ENCODE results near the gene RPL12. TPM values are rescaled to one million over a fixed set of nuclear protein-coding genes. Genes with fewer than 3 reads are reported as not detected.

The RPL12 gene
- polyA plus RNA-seq (2,272 to 2,722 TPM (median 2,671 TPM) in 3 replicates), polyA minus RNA-seq (715 to 1,260 TPM (median 822 TPM) in 3 replicates)
- polyA plus RNA-seq (2011; ENCODE audit: low read depth) = 2,111 TPM
- 2,958 and 3,580 TPM in 2 replicates for polyA plus RNA-seq (2011; cell fraction: cytosol; rRNA removed)
- 591 and 603 TPM in 2 replicates for polyA plus RNA-seq (2011; cell fraction: nucleus; rRNA removed)
- 2,339 and 3,674 TPM in 2 replicates for polyA plus RNA-seq (2012; ENCODE audit: low replicate concordance)
- polyA minus RNA-seq (2011; cell fraction: cytosol; rRNA and poly(A)+ RNA removed) = 1,132 TPM
- polyA minus RNA-seq (2011; cell fraction: nucleus; rRNA and poly(A)+ RNA removed) = 139 and 149 TPM in 2 replicates

DNA sequence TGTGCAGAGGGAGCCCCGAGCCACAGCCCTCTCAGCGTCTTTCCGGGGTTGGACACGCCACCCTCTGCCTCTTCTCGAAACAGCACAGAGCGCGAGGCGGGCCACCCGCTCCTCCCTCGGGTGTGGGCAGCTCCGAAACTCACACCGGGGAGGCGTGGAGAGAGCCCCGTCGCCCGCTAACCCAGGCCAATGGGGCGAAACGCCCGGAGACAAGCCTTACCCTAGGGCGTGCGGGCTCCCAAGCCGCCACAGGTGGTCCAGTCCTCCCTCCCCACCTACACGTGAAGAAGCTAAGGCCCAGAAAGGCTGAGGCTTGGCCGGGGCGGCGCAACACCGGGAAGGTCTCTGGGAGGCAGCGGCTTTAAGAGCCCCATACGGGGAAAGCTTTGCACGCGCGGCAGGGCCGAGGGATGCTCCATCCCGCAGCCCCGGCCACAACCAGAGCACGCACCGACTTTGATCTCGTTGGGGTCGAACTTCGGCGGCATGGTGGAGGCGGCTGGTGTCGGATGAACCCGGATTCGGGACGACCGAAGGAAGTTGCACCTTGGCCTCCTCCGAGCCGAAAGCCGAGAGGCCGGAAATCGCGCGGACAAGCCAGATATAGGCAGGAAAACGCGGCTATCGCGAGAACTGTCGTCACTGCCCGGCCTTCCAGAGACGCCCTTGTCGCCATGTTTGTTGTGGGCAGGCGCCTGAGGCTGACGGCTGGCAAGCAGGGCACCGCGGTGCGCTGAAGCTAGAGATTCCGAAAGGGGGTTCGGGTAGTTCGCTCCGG, at the start of gene RPL12, which contains the start of gene LRSAM1:
Gene RPL12, minus strand, starts transcription at position 577 of the 778 bp plus-strand sequence. Its CDS starts 89 bp downstream, at position 488.
Gene LRSAM1, plus strand, starts transcription at position 681 of the 778 bp plus-strand sequence. CDS start 3,018 bp downstream, outside the sequence.
- TF ChIP-seq, protein P1, sequence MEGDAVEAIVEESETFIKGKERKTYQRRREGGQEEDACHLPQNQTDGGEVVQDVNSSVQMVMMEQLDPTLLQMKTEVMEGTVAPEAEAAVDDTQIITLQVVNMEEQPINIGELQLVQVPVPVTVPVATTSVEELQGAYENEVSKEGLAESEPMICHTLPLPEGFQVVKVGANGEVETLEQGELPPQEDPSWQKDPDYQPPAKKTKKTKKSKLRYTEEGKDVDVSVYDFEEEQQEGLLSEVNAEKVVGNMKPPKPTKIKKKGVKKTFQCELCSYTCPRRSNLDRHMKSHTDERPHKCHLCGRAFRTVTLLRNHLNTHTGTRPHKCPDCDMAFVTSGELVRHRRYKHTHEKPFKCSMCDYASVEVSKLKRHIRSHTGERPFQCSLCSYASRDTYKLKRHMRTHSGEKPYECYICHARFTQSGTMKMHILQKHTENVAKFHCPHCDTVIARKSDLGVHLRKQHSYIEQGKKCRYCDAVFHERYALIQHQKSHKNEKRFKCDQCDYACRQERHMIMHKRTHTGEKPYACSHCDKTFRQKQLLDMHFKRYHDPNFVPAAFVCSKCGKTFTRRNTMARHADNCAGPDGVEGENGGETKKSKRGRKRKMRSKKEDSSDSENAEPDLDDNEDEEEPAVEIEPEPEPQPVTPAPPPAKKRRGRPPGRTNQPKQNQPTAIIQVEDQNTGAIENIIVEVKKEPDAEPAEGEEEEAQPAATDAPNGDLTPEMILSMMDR (optimal IDR thresholded peaks at IDR 0.05 in 1 of 3, IDR thresholded peaks at IDR 0.05 in 1 of 3, conservative IDR thresholded peaks at IDR 0.05 in 1 of 3; ENCODE audit: extremely low read depth in 1 of 3, insufficient read depth in 2 of 3, low read length in 3 of 3) = no peak
- no peak for TF ChIP-seq EZH2 (IDR thresholded peaks at IDR 0.05; ENCODE audit: low read length)
- peaks cover 18% of the 10 kb centered on the region for H3K4me1 ChIP-seq (ENCODE audit: control insufficient read depth, extremely low read depth, insufficient read depth, low read length)
- no peaks in the 10 kb centered on the region for H3K9me3 ChIP-seq (ENCODE audit: control insufficient read depth, low read depth, low read length)
- H3K9me1 ChIP-seq (ENCODE audit: control insufficient read depth, extremely low read depth, insufficient read depth, low read length) = peaks cover 4% of the 10 kb centered on the region
- dilution Hi-C loops (cut with MboI; ENCODE audit: extremely low pct_ligation_motif_present, low sequenced_read_pairs) = no loop called here
- DNase-seq (ENCODE audit: low read depth, low spot score) (peak; percentile 83), FAIRE-seq (peak; percentile 68)
- H3K27me3 ChIP-seq (ENCODE audit: control insufficient read depth, extremely low read depth, insufficient read depth, low read length) = no peaks in the 10 kb centered on the region
- peak within 1 kb of the TSS; percentile 89 for H2AFZ ChIP-seq (ENCODE audit: control insufficient read depth, low read length)
- H3K27ac ChIP-seq (ENCODE audit: control insufficient read depth, insufficient read depth, low read length) = peak within 1 kb of the TSS; percentile 89
- H4K20me1 ChIP-seq (ENCODE audit: control insufficient read depth, extremely low read depth, insufficient read depth, low read length) = peaks cover 47% of the 10 kb centered on the region
- H3K9ac ChIP-seq (ENCODE audit: control insufficient read depth, extremely low read depth, insufficient read depth, low read length) = peak within 1 kb of the TSS; percentile 94
- H3K36me3 ChIP-seq (ENCODE audit: control insufficient read depth in 2 of 2, extremely low read depth in 1 of 2, insufficient read depth in 2 of 2, low read length in 2 of 2) = peaks cover 33 to 55% of the 10 kb centered on the region in 2 experiments
- H3K4me2 ChIP-seq (ENCODE audit: control insufficient read depth, extremely low read depth, insufficient read depth, low read depth, low read length) = peak within 1 kb of the TSS; percentile 98
- peak within 1 kb of the TSS; percentile 89 to 100 (median 98) for H3K4me3 ChIP-seq (ENCODE audit: control insufficient read depth in 2 of 3, extremely low read depth in 1 of 3, insufficient read depth in 2 of 3, low read depth in 1 of 3, low read length in 3 of 3)
- peaks cover 35% of the 10 kb centered on the region for H3K79me2 ChIP-seq (ENCODE audit: control insufficient read depth, insufficient read depth, low read length)

DNA sequence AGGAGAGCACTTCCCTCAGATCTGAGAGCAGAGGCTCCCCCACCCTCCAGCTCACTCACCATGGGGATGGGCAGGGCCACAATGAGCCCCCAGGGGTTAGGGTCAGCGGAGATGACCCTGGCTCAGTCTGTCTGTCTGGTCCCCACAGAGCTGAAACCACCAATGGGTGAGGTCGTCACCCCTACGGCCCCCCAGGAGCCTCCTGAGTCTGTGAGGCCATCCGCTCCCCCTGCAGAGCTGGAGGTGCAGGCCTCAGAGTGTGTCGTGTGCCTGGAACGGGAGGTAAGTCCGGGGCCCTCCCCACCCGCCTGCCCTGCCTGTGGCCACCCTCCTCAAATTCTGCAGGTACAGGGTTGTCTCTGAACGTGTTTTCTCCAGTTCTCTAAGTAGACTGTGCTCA, 49.7 kb upstream of the RPL12 start:
- Histone ChIP-seq H3K4me1 (ENCODE audit: control insufficient read depth, extremely low read depth, insufficient read depth, low read length) (peaks cover 11% of the 10 kb centered on the region), H3K4me2 (ENCODE audit: control insufficient read depth, extremely low read depth, insufficient read depth, low read depth, low read length) (no peak overlapping the region), H3K79me2 (ENCODE audit: control insufficient read depth, insufficient read depth, low read length) (no peaks in the 10 kb centered on the region), H3K27ac (ENCODE audit: control insufficient read depth, insufficient read depth, low read length) (no peak overlapping the region), H3K9ac (ENCODE audit: control insufficient read depth, extremely low read depth, insufficient read depth, low read length) (no peak overlapping the region), H3K9me1 (ENCODE audit: control insufficient read depth, extremely low read depth, insufficient read depth, low read length) (no peaks in the 10 kb centered on the region), H3K9me3 (ENCODE audit: control insufficient read depth, low read depth, low read length) (no peaks in the 10 kb centered on the region), H3K27me3 (ENCODE audit: control insufficient read depth, extremely low read depth, insufficient read depth, low read length) (no peaks in the 10 kb centered on the region), H3K4me3 (ENCODE audit: control insufficient read depth in 2 of 3, extremely low read depth in 1 of 3, insufficient read depth in 2 of 3, low read depth in 1 of 3, low read length in 3 of 3) (no peak overlapping the region), H2AFZ (ENCODE audit: control insufficient read depth, low read length) (no peak overlapping the region), H4K20me1 (ENCODE audit: control insufficient read depth, extremely low read depth, insufficient read depth, low read length) (peaks cover 8% of the 10 kb centered on the region), H3K36me3 (ENCODE audit: control insufficient read depth in 2 of 2, extremely low read depth in 1 of 2, insufficient read depth in 2 of 2, low read length in 2 of 2) (peaks cover 39 to 44% of the 10 kb centered on the region in 2 experiments)
- DNase-seq (ENCODE audit: low read depth, low spot score) (no peak), FAIRE-seq (no peak)
- dilution Hi-C loops (cut with MboI; ENCODE audit: extremely low pct_ligation_motif_present, low sequenced_read_pairs) = no loop called here
- no peak for TF ChIP-seq EZH2 (IDR thresholded peaks at IDR 0.05; ENCODE audit: low read length)
- TF ChIP-seq, protein P1 (optimal IDR thresholded peaks at IDR 0.05 in 1 of 3, IDR thresholded peaks at IDR 0.05 in 1 of 3, conservative IDR thresholded peaks at IDR 0.05 in 1 of 3; ENCODE audit: extremely low read depth in 1 of 3, insufficient read depth in 2 of 3, low read length in 3 of 3) = no peak
